IPS DF 4.7 (cell line): ENCODE data around the gene PRDM16.

Experiments used
- DNase-seq: peaks from one replicate; pipeline ENCODE4 v3.0.0-alpha.2; 2013; ENCODE audit warnings: low spot score; ENCODE audit errors: extremely low read depth

The PRDM16 gene

GRCh38 chr1:3335754-3336640 is 267.0 kb downstream of the PRDM16 start:
- no peak for DNase-seq

DNA sequence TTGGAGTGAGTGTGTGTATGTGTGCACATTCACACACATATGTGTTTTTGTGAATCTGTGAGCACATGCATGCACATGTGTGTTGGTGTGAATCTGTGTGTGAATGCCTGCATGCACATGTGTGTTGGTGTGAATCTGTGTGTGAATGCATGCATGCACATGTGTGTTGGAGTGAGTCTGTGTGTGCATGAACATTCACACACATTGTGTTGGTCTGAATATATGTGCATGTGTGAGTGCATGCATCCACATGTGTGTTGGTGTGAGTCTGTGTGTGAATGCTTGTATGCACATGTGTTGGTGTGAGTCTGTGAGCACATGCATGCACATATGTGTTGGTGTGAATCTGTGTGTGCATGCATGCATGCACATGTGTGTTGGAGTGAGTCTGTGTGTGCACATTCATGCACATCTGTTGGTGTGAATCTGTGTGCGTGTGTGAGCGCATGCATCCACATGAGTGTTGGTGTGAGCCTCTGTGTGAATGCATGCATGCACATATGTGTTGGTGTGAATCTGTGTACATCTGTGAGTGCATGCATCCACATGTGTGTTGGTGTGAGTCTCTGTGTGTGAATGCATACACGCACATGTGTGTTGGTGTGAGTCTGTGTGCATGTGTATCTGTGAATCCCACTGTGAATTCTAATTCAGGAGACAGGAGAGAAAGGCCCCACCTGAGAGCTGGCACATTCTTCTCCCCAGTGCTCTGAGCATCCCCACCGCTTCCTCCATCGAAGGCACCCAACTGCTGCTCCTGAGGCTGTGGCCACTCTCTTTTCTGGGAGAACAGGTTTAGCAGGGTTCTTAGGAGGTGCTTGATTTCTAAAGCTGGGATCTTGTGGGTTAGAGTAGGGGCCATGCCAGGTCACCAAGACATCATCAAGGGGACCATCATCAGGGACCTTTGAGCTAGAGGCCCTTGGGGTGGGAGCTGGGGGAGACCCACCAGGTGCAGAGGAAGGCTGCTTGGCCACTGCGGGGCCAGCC is 267.9 kb downstream of the PRDM16 start:
- no peak for DNase-seq

DNA sequence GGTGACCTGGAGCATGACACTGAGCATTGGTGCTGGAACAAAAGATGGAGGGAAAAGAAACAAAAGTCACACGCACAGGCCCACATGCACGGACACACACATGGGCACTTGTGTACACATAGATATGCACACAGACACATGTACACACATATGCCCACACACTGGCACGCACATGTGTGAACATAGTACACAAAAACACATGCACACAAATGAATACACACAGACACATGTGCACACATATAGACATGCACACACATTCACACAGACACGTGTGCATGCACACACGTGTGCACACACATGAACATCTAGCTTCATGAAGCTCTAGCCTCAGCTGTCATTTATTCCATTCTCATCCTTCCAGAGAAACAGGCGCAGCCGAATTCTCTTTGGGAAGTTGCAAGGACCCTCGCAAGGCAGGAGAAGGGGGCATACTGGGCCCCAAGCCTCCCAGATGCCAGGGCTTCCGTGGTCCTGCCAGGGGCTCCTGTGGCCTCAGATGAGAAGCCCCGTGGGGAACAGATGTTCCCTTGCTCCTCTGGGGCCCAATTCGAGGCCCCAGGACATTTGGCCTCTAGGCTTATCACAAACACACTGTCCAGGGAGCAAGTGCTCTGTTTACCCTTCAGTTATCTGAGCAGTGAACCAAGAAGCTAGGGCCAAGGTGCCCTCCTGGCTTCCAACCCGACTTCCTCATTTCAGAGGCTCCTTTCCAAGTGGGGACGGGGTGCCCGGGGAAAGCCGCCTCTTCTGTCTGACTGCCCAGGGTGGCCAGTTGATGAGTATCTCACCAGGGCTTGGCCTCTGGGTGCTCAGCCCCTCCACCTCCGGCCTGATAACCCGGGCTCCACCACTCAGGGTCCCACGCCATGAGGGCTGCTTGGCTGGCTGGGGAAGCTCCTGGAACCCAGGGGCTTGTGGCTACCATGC is 269.1 kb downstream of the PRDM16 start:
- no peak for DNase-seq

DNA sequence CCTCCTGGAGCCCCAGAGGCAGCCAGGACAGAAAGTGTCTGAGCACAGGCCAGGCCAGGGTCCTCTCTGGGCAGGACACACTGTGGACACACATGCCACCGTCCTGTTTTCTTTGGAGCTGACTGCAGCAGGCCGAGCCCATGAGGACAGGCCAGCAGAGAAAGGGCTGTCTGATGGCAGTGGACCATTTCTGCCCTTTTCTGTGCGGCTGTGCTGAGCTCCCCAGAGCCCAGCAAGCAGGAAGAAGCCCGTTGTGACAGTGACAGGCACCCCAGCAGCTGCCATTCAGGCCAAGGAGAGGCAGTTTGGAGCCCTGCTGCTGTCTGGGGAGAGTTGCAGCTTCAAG is 269.7 kb downstream of the PRDM16 start:
- DNase-seq = no peak

DNA sequence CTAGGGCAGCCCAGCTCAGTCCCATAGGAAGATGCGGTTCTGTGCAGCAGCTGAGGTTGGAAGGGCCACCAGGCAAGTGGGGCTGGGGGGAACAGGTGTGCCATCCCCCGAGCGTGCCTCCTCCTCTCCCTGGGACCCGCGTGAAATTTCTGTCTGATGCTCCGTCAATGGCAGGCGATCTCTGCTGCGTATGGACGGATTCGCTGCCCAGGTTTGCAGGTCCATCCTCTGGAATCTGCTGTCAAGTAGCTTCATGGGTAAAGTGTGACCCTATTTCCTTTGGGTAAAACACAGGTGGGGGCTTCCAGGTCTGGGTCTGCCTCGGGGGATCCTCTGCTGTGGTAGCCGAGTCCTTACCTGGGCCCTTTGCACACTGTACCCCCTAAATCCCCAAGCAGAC is 270.9 kb downstream of the PRDM16 start:
- DNase-seq = no peak

DNA sequence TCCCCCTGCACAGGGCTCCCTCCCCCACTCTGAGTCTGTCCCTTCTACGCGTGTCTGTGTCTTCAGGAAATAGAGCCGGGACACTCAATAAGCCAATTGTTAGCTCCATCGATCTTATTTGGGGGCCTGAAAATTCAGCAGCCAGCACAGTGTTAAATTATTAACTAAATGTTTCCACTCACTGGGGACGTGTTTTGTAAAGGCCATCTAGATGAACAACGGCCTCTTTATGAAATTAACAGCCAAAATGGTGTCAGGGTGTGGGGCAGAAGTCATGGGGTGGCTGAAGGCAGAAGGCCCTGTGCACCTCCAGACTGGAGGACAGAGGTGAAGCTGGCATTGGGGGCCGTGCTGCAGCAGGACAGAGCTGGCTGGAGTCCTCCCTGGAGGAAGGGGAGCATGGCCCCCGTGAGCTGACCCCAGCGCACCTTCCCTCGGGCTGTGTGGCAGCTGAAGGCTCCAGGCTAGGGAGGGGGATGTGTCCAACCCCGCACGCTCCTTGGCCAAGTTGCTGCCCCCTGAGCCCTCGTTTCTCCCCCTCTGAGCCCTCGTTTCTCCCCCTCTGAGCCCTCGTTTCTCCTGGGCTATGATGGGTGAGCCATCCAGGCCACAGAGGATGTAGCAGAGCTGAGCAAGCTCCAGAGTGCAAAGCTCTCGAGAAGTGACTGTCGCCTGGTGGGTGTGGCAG is 271.7 kb downstream of the PRDM16 start:
- DNase-seq = no peak

DNA sequence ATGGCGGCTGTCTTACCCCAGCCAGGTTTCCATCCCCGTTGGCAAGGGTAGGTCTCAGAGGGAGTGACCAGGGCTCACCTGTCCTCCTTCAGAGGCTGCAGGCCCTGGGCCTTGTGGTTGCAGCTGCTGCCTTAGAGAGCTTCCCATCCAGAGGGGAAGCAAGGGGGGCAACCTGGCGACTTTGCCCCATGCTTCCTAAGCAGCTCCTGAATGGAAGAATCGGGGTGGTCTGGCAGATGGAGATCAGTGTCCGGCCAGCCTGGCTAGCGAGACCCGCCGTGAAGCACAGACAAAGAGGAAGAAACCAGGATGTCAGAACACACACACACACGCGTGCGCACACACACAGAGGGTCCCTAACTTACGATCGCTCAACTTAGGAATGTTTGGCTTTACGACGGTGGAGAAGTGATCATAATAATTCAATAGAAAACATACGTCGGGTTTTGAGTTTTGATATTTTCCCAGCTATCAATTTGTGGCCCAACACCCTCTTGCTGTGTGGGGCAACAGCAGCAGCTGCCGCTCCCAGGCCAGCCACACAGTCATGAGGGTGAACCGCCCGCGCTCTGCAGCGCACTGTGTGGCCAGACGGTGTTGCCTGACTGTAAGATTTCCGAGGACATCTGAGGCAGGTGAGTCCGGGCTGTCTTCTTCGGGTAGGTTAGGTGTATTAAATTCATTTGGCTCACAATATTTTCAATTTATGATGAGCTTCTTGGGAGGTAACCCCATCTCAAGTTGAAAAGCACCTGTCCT is 272.4 kb downstream of the PRDM16 start:
- DNase-seq = no peak

DNA sequence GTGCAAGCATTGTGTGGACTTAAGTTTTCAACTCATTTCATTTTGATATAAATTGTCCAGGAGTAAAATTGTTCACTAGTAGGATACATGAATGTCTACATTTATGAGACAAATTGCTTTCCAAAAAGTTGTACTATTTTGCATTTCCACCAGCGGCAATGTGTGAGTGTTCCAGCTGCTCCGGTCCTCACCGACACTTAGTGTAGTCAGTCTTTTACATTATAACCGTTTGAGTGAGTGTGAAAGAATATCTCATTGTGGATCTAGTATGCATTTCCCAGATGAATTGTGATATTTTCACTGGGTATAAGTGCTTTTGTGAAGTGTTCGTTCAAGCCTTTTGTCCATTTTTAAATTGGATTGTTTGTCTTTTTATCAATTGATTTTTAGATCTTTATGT is 274.0 kb downstream of the PRDM16 start:
- no peak for DNase-seq

DNA sequence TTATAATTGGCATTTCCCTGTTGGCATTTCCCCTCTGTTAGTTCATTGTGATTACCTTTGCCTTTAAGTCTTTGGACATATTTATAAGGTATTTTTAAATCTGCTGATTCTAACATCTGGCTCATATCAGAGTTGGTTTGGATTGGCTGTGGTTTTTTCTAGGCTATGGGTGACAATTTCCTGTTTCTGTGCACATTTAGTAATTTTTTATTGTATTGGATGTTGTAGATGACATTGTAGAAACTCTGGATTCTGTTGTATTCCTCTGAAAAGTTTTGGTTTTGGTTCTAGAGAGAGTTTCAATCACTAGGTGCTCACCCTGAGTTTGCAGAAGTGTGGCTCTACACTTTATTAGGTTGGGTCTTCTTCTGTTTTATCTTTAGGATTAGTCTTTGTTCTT is 275.4 kb downstream of the PRDM16 start:
- DNase-seq = no peak

DNA sequence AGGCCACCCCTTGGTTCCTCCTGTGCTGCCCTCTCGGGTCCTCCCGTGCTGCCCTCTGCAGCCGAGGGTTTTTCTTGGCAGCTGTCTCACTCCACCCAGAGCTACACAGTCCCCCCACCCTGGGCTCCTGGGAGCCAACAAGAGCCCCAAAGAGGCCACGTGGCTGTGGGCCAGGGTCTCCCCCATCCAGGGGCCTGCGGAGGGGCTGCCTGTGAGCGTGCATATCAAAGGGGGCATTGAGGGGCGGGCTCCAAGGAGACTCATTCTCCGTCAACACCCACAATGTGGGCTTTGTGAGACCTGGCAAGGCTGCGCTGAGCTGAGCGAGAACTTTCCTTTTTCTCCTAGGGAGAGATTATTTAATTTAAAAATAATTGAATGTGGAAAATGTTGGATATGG is 276.8 kb downstream of the PRDM16 start:
- no peak for DNase-seq

DNA sequence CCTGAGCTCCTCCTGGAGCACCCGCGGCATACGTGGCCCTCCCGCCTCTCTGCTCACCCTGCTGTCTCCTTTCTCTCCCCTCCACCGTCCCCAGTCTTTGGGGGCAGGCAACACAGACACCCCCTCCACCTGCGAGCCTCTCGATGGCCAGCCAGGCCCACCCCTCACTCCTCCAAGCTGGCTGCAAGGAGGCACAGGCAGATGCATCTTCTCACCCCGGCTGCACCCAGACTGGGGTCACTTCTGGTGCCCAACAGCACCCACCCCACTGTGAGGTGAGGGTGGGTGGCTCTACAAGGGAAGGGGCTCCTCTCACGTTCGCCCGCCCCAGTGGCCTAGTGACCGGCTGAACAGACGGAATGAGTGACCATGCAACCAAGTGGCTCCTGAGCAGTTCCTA is 277.5 kb downstream of the PRDM16 start:
- no peak for DNase-seq

DNA sequence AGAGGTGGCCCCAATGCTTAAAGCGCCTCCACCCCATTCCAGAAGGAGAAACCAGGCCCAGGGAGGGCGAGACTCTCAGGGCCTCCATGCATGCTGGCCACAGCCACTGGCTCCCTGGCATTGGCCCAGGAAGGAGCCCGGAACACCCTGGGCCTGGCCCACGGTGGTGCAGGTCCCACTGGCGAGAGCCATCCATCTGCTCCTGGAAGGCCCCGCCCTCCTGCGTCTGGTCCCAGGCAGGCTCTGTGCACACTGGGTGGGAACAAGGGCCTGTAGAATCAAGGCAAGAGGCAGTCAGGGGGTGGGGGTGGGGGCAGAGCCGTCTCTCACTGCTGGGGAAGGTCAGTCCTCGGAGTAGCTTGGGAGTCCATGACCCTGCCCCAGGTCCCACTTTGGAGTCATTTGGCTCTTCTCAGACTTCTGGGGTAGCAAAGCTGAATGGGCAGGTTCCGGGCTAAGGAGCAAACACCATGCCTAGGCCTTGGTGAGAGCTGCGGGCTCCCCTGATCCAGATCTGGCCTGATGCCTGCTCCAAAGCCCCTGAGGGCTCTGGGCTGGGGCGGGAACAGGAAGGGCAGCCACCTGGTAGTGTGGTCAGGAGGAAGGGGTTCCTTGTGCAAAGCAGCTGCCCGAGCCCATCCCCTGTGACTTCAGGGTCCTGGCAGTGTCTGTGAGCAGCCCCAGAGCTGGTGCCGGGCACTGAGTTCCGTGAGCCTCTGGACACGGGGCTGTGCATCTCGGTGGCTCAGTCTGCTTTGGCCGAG is 278.4 kb downstream of the PRDM16 start:
- no peak for DNase-seq

- no peak for DNase-seq
Measured at GRCh38 chr1:3348196-3348865, 279.3 kb downstream of the PRDM16 start.

GRCh38 chr1:3349161-3349967 is 280.4 kb downstream of the PRDM16 start:
- no peak for DNase-seq

GRCh38 chr1:3349968-3350299 is 280.9 kb downstream of the PRDM16 start:
- no peak for DNase-seq

DNA sequence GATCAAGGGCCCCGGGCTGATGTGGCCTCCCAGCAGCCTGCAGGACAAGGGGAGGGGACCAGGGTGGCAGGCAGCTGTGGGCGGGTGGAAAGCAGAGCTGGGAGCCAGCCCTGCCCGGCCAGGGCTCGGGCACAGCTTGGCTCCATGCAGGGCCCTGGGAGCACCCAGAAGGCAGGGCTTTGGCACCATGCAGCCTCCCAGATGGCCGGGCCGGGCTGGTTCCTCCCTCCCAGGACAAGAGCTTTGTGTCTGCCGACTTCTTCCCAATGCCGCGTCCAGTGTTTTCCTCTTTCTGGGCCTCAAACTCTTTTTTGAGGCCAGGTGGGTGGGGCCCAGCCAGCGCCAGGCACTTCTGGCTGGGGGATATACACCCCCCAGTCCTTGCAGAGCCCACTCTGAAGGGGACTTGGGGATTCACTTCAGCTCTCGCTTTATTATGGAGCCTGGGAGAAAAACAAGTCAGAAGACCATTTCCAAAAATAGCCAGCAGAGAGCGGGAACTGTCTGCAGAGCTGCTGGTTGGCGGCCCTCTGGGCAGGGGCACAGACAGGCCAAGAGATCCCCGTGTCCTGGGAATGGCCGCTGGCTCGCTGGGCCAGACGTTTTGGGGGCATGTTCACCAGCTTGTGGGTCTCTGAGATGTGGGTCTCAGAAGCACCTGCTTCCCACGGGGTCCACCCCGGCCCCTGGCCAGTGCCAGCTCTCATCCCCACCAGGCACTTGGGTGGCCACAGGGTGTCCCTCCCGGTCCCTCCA is 281.7 kb downstream of the PRDM16 start:
- DNase-seq = no peak
